HuH-7.5 (cell line): ENCODE data around the gene SRRM5.
A peak's percentile ranks its signal among the peaks of the same experiment; 100 is the strongest.
"Not testable (repeated sequence)": the region's sequence is repeated elsewhere in the genome, so short reads cannot be mapped to it uniquely, and the experiment has no call there.

Experiments used
- DNase-seq: peaks from one replicate; pipeline ENCODE4 v3.0.0; 2011; ENCODE audit warnings: low spot score

Gene SRRM5

DNA sequence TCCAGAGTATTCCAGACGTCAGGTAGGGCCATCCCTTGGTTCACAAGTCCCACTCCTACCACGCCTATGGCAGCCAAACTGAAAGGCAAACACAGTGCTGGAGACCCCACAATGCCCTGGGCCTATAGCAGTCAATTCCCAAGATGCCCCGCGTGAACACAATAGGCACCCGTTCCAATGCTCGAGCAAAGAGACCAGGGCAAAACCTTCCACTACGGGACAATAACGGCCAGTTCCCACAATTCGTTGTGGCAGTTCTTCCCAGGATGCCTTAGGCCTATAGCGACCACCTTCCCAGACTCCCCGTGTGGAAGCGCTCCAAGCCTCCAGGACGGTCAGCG is 7.0 kb downstream of the SRRM5 start:
- DNase-seq: peak; percentile 77

DNA sequence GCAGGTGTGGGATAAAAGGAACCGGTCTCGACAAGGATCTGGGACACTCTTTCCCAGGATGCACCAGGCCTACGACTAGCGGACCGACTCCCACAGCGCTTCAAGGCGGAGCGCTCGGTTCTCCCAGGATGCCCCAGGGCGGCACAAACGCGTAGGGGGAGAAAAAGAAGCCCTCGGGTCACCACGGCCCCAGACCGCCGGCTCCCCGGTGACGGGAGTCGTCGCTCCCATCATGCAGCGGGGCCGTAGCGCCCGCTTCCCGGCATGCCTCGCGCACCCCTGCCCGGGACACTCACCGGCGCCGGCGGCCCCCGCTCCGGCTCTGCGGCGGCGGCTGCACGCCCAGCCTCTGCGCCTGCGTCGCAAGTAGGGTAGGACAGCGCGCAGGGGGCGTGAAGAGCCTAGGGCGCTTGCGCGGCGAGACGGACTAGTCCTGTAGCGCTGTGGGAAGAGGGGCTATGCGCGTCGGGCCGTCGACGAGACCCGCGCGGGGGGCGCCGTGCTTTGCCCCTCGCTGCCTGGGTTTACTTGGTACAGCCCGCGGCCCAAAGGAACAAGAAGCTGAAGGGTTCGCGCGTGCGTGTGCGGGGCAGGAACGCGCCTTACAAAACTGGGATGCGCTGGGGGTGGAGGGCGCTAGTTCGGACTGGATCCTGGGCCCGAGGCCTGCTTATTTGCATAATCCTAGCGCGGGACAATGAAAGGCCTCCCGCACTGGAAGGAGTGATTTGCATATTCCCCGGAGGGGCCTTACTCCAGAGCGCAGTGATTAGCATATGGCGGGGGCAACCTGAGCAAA is 7.6 kb downstream of the SRRM5 start, which contains the start of gene ZNF428:
TSS of gene ZNF428 (minus strand) at position 368 of the 799 bp plus-strand sequence. CDS start 5,325 bp downstream, outside the sequence.
- DNase-seq: peak; percentile 92

DNA sequence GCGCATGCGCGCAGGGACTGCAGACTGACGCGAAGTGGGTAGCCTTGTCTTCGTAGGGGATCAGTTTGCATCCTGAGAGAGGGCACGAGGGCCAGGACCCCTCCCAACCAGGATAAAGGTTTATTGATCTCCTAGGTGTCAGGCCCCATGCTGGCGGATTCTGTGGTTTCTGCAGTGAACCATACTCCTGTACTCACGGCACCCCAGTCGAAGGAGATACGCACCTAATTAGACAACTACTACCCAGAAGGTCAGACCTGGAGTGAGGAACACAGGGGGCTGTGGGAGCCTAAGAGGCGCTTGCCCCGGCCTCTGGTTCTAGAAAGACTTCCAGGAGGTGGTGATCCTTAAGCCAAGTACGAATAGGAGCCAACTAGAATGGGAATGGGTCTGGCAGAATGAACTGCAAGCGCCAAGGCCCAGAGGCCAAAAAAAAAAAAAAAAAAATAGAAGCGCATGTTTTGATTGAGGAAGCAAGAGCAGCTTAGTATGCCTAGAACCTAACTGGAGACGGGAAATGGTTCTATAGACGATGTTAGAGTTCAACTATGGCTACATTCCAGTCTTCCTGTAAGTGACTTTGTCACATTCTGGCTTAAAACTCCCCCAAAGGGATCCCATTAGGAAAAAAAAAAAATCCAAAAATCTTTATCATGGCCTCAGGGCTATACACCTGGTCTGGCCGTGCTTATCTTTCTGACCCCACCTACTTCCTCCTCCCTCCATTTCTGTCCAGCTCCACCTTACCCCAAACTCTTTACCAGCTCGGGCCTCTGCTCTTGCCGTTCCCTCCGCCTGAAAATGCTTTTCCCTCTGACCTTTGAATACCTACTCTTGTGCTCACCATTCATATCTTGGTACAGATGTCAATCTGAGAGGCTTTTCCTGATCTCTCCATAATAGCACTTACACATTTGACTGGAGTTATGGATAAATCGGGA is 8.4 kb downstream of the SRRM5 start:
- DNase-seq: no peak

DNA sequence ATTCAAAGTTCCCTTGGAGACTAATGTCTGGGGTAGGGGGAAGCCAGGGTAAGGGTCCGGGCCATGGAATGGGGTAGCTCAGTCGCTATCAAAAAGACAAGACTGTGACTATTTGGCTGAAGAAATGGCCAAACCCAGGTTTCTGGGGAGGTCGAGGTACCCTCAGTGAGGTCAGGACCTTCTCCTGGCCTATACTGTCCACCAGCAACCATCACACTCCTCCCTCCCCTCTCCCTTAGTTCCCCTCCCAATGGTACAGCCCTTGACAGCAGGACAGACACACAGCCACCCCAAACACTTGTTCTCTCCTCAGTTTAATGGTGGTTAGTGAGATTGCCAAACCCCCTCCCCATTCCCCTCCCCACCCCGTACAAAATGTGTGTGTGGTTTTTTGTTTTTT is 10.2 kb downstream of the SRRM5 start:
- DNase-seq: no peak

DNA sequence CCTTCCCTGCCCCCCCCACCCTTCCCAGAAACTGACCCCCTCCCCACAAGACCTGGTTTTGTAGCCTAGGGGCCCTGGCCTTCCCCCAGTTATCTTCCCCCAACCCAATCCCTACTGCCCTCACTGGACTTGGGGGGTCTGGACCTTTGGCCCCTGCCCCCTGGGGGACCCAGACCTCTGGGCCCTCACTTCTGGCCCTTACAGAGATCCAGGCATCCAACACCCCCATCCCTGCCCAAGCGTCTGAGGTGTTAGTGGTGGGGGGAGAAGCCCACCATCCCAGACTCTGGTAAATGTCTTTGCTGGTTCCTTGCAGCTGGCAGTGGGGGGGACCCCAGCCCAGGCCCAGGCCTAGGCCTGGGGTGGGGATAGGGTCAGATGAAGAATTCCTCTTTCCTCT is 11.1 kb downstream of the SRRM5 start:
- no peak for DNase-seq

DNA sequence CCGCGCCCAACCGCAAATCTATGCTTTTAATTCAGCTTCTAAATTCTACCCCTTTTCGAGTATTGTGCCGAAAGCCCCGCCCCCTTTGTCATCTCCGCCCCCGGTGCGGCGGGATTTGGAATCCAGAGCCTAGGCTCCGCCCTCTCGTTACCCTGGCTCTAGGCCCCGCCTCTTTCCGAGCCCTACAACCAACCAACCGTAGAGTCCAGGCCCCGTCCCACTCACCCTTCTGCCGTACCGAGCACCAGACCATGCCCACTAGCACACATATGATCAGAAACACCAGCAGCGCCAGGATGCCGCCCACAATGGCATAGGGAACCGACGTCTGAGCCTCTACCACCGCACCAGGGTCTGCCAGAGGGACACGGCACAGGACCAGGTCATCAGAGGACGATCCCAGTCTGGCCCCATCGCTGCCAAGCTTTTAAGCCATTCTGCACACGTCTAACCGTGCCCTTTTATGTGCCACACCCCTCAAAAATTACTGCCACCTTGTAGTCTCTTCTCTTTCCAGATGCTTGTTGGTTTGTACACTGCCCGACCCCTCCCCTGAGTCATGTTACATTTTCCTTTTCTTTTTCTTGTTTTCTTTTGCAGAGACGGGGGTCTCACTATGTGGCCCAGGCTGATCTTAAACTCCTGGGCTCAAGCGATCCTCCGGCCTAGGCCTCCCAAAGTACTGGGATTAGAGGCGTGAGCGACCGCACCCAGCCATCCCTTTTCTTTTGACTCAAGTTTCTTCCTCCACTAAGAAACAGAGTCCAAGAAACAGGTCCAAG is 12.2 kb downstream of the SRRM5 start:
- DNase-seq: no peak

DNA sequence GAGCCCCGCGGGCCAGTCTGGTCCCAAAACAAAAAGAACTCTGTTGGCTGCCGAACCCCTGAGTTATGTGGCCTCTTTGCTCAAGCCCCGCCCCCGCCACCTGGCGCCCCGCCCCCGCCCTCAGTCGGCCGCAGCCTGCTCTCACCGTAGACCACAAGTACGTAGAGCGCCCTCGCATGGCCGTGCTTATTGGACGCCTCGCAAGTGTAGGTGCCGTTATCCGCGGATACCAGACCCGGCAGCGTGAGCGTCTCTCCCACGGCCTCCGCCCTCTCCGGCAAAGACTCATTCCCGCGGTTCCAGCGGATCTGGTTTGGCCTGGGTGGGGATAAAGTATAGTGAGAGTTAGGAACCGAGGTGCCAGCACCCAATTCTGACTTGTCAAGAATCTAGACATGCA is 13.0 kb downstream of the SRRM5 start:
- no peak for DNase-seq

DNA sequence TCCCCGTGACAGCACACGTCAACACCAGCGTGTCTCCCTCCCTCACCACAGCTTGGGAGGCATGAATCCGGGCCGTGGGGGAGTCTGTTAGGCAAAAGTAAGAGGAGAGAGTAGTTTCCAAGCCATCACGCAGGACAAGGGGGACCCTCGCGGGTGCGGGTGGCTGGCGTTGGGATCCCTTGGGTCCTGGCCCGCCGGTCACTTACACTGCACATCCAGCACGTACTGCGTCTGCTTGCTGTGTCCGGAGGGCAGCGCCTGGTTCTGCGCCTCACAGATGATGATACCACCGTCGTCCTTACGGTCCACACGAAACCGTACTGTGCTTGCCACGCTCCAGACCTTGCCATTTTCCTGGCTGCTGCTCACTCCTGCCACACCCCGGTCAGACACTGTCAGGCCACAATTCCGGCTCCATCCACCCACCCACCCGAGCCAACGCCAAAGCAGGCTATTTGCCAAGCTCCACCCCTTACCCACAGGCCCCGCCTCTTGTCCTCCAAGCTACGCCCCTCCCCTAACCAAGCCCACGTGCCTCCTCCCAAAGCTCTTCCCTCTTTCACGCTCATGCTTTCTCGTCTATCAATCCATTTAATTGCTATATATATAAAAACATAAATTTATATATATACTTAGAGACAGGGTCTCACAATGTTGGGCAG is 14.2 kb downstream of the SRRM5 start:
- no peak for DNase-seq

DNA sequence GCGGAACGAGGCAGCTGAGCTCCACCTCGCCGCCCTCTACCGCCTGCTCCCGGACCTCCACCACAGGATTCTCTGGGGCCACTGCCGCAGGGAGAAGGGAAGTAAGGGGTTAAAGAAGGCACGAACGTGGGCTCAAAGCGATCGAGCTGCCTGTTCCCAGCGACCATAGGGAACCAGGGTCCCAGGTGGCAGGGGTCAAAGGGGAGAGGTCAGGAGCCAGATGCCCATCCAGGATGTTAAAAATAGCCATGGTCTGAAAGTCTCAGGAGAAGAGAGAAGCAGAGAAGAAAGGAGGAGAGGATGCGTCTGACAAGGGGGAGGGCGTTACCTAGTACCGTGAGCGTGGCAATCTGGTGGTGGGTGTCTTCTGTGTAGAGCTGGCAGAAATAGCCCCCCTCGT is 14.9 kb downstream of the SRRM5 start:
- DNase-seq: no peak

DNA sequence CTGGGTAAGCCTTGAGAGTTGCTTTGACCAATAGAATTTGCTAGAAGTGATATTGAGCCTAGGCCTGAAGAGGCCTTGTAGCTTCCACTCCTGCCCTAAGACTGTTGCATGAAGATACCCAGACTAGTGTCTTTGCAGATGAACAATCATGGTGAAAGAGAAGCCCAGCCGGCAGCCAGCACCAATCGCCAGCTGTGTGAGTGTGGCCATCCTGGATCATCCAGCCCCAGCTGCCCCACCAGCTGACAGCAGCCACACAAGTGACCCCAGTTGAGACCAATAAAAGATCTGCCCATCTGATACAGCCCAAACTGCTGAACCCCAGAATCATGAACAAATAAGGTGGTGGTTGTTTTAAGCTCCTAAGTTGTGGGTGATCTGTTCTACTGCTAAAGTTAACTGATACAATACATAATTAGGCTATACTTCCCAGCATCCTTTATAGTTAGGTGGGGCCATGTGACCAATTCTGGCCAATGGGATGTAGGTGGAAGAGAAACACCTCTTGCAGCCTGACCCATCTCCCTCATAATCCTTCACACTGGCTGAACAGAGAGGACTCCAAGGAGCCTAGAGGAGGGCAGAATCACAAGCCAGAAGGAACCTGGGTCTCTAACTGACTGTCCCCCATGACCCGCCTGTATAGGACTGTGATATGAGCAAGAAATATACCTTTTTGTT is 16.9 kb downstream of the SRRM5 start:
- no peak for DNase-seq

DNA sequence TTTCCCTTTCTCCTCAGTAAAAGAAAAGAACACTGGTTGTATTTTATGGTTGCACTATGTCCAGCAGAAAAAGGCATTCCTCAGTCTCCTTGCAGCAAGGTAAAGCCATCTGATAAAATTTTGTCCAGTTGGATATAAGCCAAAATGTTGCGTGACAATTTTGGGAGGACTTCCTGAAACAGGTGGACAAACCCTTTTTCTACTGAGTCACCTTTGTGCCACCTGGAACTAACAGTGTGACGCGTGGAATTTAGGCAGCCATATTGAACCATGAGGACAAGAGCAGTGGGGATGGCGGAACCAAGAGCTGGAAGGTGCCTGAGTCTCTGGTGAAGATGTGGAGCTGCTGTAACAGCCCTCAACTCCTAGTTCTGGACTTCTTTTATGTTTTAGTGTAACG is 19.6 kb downstream of the SRRM5 start:
- no peak for DNase-seq

DNA sequence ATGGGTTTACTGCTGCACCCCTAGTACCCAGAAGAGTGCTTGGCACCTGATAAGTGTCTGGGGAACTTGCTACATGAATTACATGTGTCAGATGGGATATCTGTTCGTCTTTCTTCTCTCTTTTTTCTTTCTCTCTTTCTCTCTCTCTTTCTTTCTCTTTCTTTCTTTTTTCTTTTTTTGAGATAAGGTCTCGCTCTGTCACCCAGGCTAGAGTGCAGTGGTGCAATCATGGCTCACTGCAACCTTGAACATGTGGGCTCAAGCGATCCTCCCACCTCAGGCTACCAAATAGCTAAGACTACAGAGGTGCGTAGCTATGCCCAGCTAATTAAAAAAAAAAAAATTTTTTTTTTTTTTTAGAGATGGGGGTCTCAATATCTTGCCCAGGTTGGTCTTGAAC is 21.6 kb downstream of the SRRM5 start:
- DNase-seq: no peak

DNA sequence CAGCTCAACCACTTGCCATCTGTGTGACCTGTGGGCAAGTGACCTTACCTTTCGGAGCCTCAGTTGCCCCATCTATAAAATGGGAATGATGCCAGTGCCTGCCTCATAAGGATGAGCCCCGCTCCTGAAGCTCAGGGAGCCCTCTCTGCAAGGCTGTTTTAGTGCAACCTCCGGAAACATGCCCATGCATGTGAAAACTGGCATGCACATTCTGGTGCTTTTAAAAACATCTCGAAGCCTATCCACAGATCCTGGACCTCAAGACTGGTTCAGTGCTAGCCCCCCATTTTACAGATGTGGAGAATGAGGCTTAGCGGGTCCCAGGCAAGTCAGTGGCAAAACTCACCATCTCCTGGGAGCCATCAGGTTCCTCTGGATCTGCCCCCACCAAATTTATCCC is 22.2 kb downstream of the SRRM5 start:
- no peak for DNase-seq

DNA sequence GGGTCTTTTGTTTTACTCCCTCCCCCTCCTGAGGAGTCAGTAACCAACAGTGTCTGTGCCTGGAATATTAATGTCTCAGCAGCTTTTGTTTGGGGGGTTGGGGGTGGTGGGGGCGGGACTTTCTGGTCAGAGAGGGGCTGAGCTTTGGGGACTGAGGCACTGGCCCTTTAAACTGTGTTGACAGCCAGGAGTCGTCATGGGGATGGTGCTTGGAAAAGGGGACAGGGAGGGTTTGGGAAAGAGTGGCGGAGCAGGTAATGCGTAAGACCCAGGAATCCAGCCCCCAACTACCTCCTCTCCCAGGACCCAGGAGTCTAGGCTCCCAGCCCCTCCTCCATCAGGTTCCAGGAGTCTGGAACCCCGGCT is 22.6 kb downstream of the SRRM5 start:
- DNase-seq: no peak

DNA sequence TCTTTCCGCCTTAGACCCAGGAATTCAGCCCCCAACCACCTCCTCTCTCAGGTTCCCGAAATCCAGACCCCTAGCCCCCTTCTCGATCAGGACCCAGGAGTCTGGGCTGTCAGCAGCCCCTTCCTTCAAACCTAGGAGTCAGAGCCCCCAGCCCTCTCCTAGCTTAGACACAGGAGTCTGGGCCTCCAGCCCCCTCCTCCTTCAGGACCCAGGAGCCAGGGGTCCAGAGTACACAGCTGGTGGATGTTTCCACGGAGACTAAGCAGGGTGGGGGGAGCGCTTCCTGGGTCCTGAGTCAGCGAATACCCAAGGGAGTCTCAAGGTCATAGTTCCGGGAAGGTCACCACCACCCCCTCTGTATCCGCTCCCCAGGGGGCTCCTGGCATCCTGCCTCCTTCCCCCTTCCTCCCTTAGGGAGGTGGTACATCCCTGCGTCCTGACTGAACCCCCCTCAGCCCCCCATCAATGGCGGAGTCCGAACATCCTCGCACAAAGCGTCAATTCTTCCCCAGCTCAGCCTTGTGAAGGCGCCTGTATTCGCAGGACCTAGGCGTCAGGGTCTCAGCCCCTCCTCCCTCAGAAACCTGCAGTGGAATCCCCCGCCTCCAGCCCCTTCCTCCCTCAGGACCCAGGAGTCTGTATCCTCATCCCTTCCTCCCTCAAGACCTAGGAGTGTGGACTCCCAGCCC is 23.1 kb downstream of the SRRM5 start:
- no peak for DNase-seq

DNA sequence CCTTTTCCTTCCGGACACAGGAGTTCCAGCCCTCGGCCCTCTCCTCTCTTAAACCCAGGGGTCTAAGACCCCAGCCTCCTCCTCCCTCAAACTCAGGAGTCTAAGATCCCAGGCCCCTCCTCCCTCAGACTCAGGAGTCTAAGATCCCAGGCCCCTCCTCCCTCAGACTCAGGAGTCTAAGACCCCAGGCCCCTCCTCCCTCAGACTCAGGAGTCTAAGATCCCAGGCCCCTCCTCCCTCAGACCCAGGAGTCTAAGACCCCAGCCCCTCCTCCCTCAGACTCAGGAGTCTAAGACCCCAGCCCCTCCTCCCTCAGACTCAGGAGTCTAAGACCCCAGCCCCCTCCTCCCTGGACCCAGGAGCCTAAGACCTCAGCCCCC is 23.7 kb downstream of the SRRM5 start:
- not testable (repeated sequence) for DNase-seq

DNA sequence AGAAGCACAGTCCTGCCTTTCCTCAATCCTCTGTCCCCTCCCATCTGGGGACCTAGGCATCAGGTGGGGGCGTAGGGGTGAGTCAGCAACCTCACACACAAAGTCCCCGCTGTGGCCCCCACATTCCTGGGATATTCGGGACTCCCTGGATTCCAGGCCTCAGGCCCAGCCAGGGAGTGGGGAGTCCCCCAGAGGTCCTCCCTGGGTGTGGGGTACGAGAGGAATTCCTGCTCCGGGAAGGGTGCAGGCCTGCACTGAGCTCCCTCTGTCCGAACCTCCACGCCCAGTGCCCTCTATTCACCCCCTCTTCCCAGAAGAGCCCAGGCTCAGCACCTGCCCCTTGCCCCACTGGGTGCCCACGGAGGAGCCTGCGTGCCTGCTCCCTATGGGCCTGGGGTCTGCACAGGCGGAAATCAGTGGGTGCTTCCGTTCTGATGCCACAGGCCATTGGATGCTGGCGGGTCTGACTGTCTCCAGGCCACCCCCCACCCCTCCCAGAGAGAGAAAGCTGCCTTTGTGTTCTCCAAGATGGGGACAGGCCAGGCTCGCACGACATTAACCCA is 24.3 kb downstream of the SRRM5 start:
- DNase-seq: no peak

DNA sequence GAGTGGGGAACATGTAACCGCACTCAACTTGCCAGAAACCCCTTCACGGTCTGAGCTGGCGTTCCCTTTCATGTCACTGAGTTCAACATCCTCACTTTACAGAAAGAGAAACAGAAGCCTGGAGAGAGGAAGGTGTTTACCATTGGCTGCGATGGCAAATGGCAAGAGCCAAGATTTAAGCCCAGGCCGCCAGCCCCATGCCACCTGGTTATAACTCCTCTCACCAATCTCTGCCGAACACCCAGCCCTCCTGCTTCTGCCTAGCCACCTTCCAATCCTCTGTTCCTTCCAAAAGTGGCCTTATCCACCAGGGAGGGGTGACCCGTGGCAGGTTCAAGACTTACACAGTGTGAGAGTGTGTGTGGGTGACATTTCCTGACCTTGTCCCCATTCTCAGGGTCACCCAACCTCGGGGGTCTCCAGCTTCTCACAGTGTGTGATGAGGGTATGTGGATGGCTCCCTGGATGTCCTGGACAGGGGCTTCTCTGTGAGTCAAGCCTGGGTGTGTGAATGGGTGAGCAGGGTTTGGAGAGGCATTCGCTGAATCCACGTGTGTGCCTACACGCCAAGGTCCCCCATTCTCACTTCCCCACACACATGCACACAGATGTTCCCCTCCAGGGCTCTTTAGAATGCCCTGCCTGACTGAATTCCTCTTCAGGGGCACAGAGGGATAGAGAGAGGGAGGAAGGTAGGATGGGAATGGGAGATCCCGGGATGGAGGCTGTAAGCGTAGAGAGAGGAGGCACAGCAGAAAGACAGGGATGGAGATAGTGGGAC is 26.5 kb downstream of the SRRM5 start:
- no peak for DNase-seq

DNA sequence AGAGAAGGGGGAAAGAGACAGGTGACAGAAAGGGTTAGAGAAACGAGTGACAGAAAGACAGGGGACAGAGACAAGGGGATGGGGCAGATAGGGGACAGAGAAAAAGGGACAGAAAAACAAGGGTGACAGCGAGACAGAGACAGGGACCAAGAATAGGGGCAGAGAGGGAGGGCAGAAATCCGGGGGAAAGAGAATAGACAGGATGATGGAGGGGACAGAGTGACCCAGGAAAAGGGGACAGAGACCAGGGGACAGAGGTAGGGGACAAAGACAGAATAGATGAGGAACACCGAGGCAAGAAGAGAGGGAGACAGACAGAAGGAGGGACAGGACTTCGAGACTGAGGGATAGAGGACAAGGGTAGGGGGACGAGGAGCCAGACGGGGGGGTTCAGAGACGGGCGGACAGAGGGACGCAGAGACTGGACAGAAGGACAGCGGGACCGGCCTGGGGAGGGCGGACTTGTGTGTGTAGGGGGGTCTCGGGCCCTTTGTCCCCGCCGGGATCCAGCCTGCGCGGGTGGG is 27.2 kb downstream of the SRRM5 start:
- DNase-seq: no peak
